Stomach (tissue), 9 donors: Measurements from ENCODE around the gene ZDHHC1. TPM values are rescaled to one million over a fixed set of nuclear protein-coding genes. Genes with fewer than 3 reads are reported as not detected.
A peak's percentile ranks its signal among the peaks of the same experiment; 100 is the strongest.

Experiments
- DNase-seq, 2 donors: peaks; one replicate each; pipeline versions ENCODE4 v3.0.0 to v3.0.0-alpha.2; 2013 to 2019
- H3K27ac ChIP-seq, 5 donors: fragments of 200-600 bp in 4 of 5; sonication (generic) in 4 of 5; one replicate each; pipeline ENCODE4 v1.5.1; 2013 to 2019; ENCODE audit warnings: mild to moderate bottlenecking in 1 of 5, moderate library complexity in 1 of 5
- H3K27me3 ChIP-seq, 3 donors: fragments of 200-600 bp; sonication (generic); one replicate each; pipeline ENCODE4 v1.5.1; 2017 to 2019; ENCODE audit warnings: mixed run types in 1 of 3
- H3K36me3 ChIP-seq, 4 donors: fragments of 200-600 bp; sonication (generic); 1 replicate in 3 of 4; 2 replicates in 1 of 4; pipeline ENCODE4 v1.5.1; 2016 to 2019
- H3K4me1 ChIP-seq, 4 donors: fragments of 200-600 bp; sonication (generic); one replicate each; pipeline ENCODE4 v1.5.1; 2016 to 2019
- H3K4me3 ChIP-seq, 4 donors: fragments of 200-600 bp; sonication (generic) in 3 of 4; one replicate each; pipeline ENCODE4 v1.5.1; 2016 to 2019; ENCODE audit warnings: mild to moderate bottlenecking in 1 of 4
- H3K9me3 ChIP-seq, 4 donors: fragments of 200-600 bp; sonication (generic); one replicate each; pipeline ENCODE4 v1.5.1; 2016 to 2019
- EP300 ChIP-seq: sonication (generic); formaldehyde crosslinking; IDR thresholded peaks from one replicate; pipeline ENCODE4 v1.6.1; 2017; ENCODE audit warnings: antibody characterized with exemption
- POLR2A ChIP-seq, 4 donors: fragments of 450-650 bp; IDR thresholded peaks; one replicate each; pipeline ENCODE4 v1.6.1; 2016; ENCODE audit warnings: antibody characterized with exemption in 4 of 4, control low read depth in 2 of 4, mild to moderate bottlenecking in 1 of 4, moderate library complexity in 1 of 4
- POLR2AphosphoS5 ChIP-seq, 3 donors: sonication (generic); formaldehyde crosslinking; IDR thresholded peaks; one replicate each; pipeline ENCODE4 v1.6.1; 2016; ENCODE audit warnings: antibody characterized with exemption in 3 of 3
- WGBS, 5 donors: extraction: QIAGEN DNeasy Blood & Tissue Kit in 3 of 5; methylation state at CpG; one replicate each; pipeline versions ENCODE4 v1.1.5 to v1.1.7; 2013 to 2018; 5-methylcytosine and 5-hydroxymethylcytosine counted together
- intact Hi-C: fragments of 100-400 bp; cut with DNase I; formaldehyde crosslinking; loops from one replicate; pipeline ENCODE4 v1.15.1; 2023; ENCODE audit warnings: low total_unique reads
- polyA plus RNA-seq, 3 donors: library from polyadenylated mRNA; stranded (reverse); fragments of 200-250 nt; gene quantifications; one replicate each; pipeline ENCODE4 v1.2.3, GENCODE V29; 2013
- total RNA-seq, 5 donors: library from RNA; depleted of rRNA; stranded (reverse); fragments of >200 nt; gene quantifications; one replicate each; pipeline versions ENCODE4 v1.1.0 to v1.2.3, GENCODE V29; 2014 to 2016
- TF ChIP-seq, protein P1 (sequence below), 7 experiments: fragments of 450-650 bp in 4 of 7; fragments of 200-600 bp in 3 of 7; sonication (generic) in 3 of 7; IDR thresholded peaks; one replicate each; pipeline ENCODE4 v1.5.1; 2016 to 2019; ENCODE audit warnings: antibody characterized with exemption in 7 of 7, control low read depth in 2 of 7, mild to moderate bottlenecking in 1 of 7
- donor health status: healthy with polysubstance abuse.
- donor health status: Bipolar disorder and iron deficiency.
- donor health status: healthy.

ZDHHC1 gene
- total and polyA plus RNA-seq, 8 donors, result 2.0 to 33.6 (median 6.1) TPM; not detected in 1

- intact Hi-C loops, result loop anchor here (5.0 kb wide), 1 partner anchor 40 kb away; no protein-coding TSS in a partner anchor
- H3K4me3 ChIP-seq, result no peak overlapping the region
- 63 to 85% (median 81%) methylated on average over 7 of the region's 7 CpGs for WGBS, 5 donors
- H3K27me3 ChIP-seq, result peaks cover 0 to 68% (median 0%) of the 10 kb centered on the region in 3 donors
- no peaks in the 10 kb centered on the region for H3K36me3 ChIP-seq
- TF ChIP-seq, protein P1, sequence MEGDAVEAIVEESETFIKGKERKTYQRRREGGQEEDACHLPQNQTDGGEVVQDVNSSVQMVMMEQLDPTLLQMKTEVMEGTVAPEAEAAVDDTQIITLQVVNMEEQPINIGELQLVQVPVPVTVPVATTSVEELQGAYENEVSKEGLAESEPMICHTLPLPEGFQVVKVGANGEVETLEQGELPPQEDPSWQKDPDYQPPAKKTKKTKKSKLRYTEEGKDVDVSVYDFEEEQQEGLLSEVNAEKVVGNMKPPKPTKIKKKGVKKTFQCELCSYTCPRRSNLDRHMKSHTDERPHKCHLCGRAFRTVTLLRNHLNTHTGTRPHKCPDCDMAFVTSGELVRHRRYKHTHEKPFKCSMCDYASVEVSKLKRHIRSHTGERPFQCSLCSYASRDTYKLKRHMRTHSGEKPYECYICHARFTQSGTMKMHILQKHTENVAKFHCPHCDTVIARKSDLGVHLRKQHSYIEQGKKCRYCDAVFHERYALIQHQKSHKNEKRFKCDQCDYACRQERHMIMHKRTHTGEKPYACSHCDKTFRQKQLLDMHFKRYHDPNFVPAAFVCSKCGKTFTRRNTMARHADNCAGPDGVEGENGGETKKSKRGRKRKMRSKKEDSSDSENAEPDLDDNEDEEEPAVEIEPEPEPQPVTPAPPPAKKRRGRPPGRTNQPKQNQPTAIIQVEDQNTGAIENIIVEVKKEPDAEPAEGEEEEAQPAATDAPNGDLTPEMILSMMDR (IDR thresholded peaks at IDR 0.05), result no peak
- TF ChIP-seq POLR2A (IDR thresholded peaks at IDR 0.05) (no peak), POLR2AphosphoS5 (IDR thresholded peaks at IDR 0.05) (no peak), EP300 (no peak)
- H3K9me3 ChIP-seq, result no peaks in the 10 kb centered on the region
- H3K4me1 ChIP-seq, result peaks cover 21 to 47% (median 37%) of the 10 kb centered on the region in 4 donors
- no peak for DNase-seq
- H3K27ac ChIP-seq, result peak overlapping the region in 1 of 5 donors; percentile 20
Measured at GRCh38 chr16:67426950-67427349, 10.7 kb upstream of the ZDHHC1 start.

DNA sequence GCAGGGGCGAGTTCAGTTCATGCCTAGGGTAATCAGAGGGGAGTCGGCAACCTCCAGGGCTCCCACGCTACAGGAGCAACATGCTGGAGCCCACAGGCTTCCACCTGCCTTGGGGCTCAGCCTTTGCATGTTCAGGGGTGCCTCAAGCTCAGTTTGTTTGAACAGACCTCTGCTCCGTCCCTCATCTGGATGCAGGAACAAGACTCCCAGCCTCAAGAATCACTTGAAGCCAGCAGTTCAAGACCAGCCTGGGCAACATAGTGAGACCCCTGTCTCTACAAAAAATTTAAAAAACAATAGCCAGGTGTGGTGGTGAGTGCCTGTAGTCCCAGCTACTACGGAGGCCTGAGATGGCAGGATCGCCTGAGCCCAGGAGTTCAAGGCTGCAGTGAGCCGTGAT, 9.7 kb upstream of the ZDHHC1 start:
- Histone ChIP-seq H3K4me3 (no peak overlapping the region), H3K4me1 (peaks cover 14 to 39% (median 29%) of the 10 kb centered on the region in 4 donors), H3K9me3 (no peaks in the 10 kb centered on the region), H3K36me3 (no peaks in the 10 kb centered on the region), H3K27ac (no peak overlapping the region), H3K27me3 (peaks cover 0 to 67% (median 0%) of the 10 kb centered on the region in 3 donors)
- no peak for TF ChIP-seq POLR2A (IDR thresholded peaks at IDR 0.05)
- TF ChIP-seq EP300, result no peak
- TF ChIP-seq, protein P1 (IDR thresholded peaks at IDR 0.05), result no peak
- no peak for TF ChIP-seq POLR2AphosphoS5 (IDR thresholded peaks at IDR 0.05)
- DNase-seq, result no peak
- 80 to 88% (median 87%) methylated on average over 7 of the region's 7 CpGs for WGBS, 5 donors
- intact Hi-C loops, result loop anchor here (5.0 kb wide), 1 partner anchor 41 kb away; no protein-coding TSS in a partner anchor

GRCh38 chr16:67425580-67425979, 9.3 kb upstream of the ZDHHC1 start:
- Histone ChIP-seq H3K27me3 (peaks cover 0 to 63% (median 0%) of the 10 kb centered on the region in 3 donors), H3K4me3 (no peak overlapping the region), H3K36me3 (no peaks in the 10 kb centered on the region), H3K9me3 (no peaks in the 10 kb centered on the region), H3K4me1 (peaks cover 10 to 35% (median 25%) of the 10 kb centered on the region in 4 donors), H3K27ac (no peak overlapping the region)
- intact Hi-C loops, result loop anchor here (5.0 kb wide), 1 partner anchor 42 kb away; no protein-coding TSS in a partner anchor
- no peak for TF ChIP-seq POLR2A (IDR thresholded peaks at IDR 0.05)
- TF ChIP-seq, protein P1 (IDR thresholded peaks at IDR 0.05), result no peak
- no peak for TF ChIP-seq EP300
- no peak for TF ChIP-seq POLR2AphosphoS5 (IDR thresholded peaks at IDR 0.05)
- WGBS, 5 donors, result 66 to 91% (median 80%) methylated on average over 4 of the region's 4 CpGs
- peak in 1 of 2 donors; percentile 48 for DNase-seq

DNA sequence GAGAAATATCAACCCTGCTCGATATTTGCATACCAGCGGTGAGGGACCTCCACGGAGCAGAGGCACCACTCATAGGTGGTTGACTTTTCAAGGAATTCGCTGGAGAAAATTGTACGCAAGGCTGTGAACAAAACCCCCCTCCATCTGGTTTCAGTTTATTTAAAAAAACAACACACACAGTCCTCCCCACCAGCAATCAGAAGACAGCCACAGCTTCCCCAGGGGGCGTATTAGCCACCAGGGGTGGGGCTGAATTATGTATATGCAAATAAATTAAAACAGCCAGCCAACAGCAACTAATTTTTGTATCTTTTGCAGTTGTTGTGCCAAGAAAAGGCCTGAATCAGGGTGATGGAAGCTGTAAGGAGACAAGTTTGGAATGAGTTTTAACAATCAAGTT, 8.8 kb upstream of the ZDHHC1 start:
- 41 to 52% (median 41%) methylated on average over 6 of the region's 6 CpGs for WGBS, 5 donors
- H3K36me3 ChIP-seq, result no peaks in the 10 kb centered on the region
- peaks cover 5 to 30% (median 20%) of the 10 kb centered on the region in 4 donors for H3K4me1 ChIP-seq
- intact Hi-C loops, result loop anchor here (5.0 kb wide), 1 partner anchor 42 kb away; no protein-coding TSS in a partner anchor
- H3K9me3 ChIP-seq, result no peaks in the 10 kb centered on the region
- no peak for TF ChIP-seq POLR2AphosphoS5 (IDR thresholded peaks at IDR 0.05)
- TF ChIP-seq EP300, result no peak
- TF ChIP-seq POLR2A (IDR thresholded peaks at IDR 0.05), result no peak
- TF ChIP-seq, protein P1 (IDR thresholded peaks at IDR 0.05), result no peak
- H3K27ac ChIP-seq, result no peak overlapping the region
- no peak overlapping the region for H3K4me3 ChIP-seq
- no peak for DNase-seq
- peaks cover 0 to 58% (median 0%) of the 10 kb centered on the region in 3 donors for H3K27me3 ChIP-seq
